Renal cortex interstitium (tissue), 11 donors: ENCODE results near the gene SHISA9. TPM values are rescaled to one million over a fixed set of nuclear protein-coding genes. Genes with fewer than 3 reads are reported as not detected.

Source experiments
- DNase-seq, 11 donors: peaks; one replicate each; pipeline ENCODE4 v3.0.0-alpha.2; 2013; ENCODE audit warnings: low read depth in 9 of 11, low spot score in 4 of 11; ENCODE audit errors: extremely low read depth in 1 of 11
- polyA plus RNA-seq, 3 donors: library from polyadenylated mRNA; unstranded; fragments of 120-200 nt; gene quantifications; one replicate each; pipeline ENCODE4 v1.2.1, GENCODE V29; 2013; ENCODE audit not compliant: insufficient read length in 3 of 3

Gene SHISA9
- polyA plus RNA-seq, 3 donors, result 3.6 to 5.9 (median 3.9) TPM

DNA sequence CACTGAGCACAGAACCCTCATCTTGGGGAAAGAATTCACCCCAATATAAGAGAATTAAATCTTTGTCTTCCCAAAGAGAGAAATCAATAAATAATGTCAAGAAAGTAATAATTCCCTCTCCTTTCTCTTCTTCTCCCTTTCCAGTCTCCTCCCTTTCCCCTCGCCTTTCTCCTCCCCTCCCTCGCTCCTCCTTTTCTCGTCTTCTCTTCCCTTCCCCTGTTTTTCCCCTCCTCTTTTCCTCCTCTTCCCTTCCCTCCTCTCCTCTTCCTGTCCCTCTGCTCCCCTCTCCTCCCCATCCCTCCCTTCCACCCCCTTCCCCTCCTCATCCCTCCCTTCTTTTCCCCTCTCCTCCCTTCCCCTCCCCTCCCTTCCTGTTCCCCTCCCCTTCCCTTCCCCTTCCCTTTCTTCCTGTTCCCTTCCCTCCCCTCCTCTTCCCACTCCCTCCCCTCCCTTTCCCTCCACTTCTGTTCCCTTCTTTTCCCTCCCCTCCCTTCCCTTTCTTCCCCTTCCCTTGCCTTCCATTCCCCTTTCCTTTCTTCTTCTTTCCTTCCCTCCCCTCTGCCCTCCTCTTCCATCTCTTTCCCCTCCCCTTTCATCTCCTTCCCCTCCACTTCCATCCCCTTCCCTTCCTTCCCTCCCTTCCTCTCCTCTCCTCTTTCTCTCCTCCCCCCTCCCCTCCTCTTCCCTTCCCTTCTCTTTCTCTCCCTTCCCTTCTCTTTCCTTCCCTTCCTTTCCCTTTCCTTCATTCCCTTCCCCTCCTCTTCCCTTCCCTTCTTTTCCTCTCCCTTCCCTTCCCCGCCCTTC, 363.6 kb downstream of the SHISA9 start:
- no peak for DNase-seq

DNA sequence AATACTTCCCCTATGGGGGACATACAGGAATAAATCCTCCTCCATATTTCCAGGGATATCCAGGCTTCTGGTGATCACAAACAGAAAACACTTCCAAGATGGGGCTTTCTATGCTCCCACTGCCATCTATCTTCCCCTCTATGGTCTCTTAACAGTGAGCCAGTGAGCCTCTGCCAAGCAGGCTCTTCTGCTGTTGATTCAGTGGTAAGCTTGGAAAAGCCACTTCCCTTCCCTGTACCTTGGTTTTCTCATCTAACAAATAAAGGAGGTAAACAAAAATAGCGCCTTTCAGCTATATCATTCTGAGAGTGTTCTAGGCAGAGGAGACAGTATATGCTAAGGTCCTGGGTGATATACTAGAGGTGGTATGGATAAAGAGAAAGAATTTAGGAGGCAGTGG, 368.0 kb downstream of the SHISA9 start:
- DNase-seq, result no peak

DNA sequence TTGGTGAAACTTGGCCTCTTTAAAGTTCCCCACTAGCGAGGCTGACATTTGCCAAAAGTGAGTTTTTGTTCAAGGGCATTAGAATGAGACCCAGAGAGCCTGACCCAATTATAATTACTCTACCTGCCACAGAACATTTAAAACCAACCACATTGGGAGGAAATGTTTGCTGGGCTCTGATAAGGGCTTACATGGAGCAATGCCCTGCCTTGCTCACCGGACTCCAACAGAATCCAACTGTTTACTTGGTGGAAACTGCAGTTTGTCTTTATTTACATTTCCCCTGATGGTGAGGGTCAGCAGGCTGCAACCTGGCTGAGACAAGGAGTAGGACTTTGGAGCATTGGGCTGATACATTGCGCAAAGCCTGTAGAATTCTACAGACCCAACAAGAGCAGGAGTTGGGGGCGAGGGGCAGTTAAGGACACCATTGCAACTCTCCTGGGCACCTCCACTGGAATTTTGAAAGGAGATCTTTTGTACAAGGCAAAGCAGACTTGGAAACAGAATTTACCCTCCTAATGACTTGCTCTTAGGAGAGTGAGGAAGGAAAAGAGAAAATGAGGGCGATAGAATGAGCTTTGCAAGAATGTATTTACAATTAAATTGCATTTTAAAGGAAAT, 368.6 kb downstream of the SHISA9 start:
- DNase-seq, result no peak

DNA sequence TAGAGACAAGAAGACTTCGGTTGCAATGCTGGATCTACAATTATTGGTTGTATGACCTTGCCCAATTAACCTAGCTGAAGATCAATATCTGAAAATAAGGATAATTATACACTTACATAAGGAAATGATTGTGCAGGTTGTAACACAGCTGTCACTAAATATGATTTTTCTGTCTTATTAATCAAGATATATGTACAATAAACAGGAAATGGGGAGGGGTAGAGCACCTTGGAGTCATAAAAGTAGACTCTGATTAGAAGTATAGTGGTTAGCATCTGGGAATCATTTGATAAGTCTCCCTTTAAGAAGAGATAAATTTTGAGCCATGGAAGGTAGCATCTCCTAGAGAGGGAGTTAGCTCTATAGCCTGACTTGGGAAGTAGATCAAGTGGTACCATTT, 369.2 kb downstream of the SHISA9 start:
- DNase-seq, result no peak

DNA sequence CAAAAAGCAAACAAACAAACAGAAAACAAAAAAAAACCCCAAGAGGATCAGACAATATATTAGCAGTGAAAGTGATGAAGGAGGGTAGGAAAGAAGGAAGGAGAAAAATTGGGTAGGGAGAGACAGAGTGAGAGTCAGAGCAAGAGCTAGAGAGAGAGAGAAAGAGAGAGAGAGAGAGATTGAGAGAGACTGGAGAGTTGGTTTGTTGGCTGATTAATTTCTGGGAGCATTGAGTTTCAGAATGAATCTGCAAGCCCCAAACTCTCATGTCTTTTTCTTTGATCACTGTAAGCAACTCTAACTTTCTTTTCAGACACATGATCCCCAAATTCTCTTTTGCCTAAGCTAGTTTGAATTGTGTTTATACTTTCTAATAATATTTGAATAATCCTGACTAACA, 388.1 kb downstream of the SHISA9 start:
- DNase-seq, result no peak

Other genes with a start within 250 kb of the SHISA9 start
- 10 to 100 TPM; 21.1 to 25.1 (median 22.8) TPM for gene CPPED1, start 97.7 kb upstream of the SHISA9 start, polyA plus RNA-seq